K562 (cell line): Measurements from ENCODE around the gene AMELX. TPM values are rescaled to one million over a fixed set of nuclear protein-coding genes. Genes with fewer than 3 reads are reported as not detected.
A peak's percentile ranks its signal among the peaks of the same experiment; 100 is the strongest.

Experiments used
- CTCF ChIP-seq, 3 experiments: IDR thresholded peaks in 2 of 3; conservative IDR thresholded peaks in 1 of 3; 2 replicates each; pipeline ENCODE4 v1.5.1; 2011 to 2012; ENCODE audit warnings: low read length in 3 of 3, mild to moderate bottlenecking in 3 of 3, control low read depth in 2 of 3, improper control_type of control experiment in 1 of 3, inconsistent platforms in 1 of 3, low read depth in 1 of 3, mixed read lengths in 1 of 3, moderate library complexity in 1 of 3; ENCODE audit not compliant: insufficient read depth in 2 of 3
- ELF4 ChIP-seq: fragments of 450-650 bp; formaldehyde crosslinking; IDR thresholded peaks from 2 replicates; pipeline ENCODE4 v1.4.0; 2022; ENCODE audit warnings: missing genetic modification characterization
- MEIS2 ChIP-seq: fragments of 450-650 bp; IDR thresholded peaks from 2 replicates; pipeline ENCODE4 v1.6.1; 2014; ENCODE audit warnings: mild to moderate bottlenecking; ENCODE audit not compliant: partially characterized antibody
- PBX2 ChIP-seq, 2 experiments: IDR thresholded peaks in 1 of 2; conservative IDR thresholded peaks in 1 of 2; 2 replicates each; pipeline ENCODE4 v1.6.1; 2016; ENCODE audit warnings: low read depth in 2 of 2, mild to moderate bottlenecking in 1 of 2, missing compliant biosample characterization in 1 of 2, missing genetic modification characterization in 1 of 2, moderate library complexity in 1 of 2
- PPARD ChIP-seq: fragments of 250-450 bp; sonication (Bioruptor Pico); IDR thresholded peaks from 2 replicates; pipeline ENCODE4 v1.8.0; 2022; ENCODE audit warnings: inconsistent platforms, mild to moderate bottlenecking, moderate library complexity
- ZNF146 ChIP-seq: IDR thresholded peaks from one replicate; pipeline ENCODE4 v1.6.1; 2018; ENCODE audit warnings: missing compliant biosample characterization; ENCODE audit not compliant: unreplicated experiment
- ZNF263 ChIP-seq: sonication (generic); formaldehyde crosslinking; IDR thresholded peaks from 2 replicates; pipeline ENCODE4 v1.8.0; 2022; ENCODE audit warnings: mild to moderate bottlenecking, missing genetic modification reagents, borderline replicate concordance
- polyA plus RNA-seq, 8 experiments: library from polyadenylated mRNA; depleted of rRNA in 4 of 8; stranded (reverse) in 5 of 8; unstranded in 3 of 8; fragments of >200 nt; fragmentation: Nextera tagmentation in 2 of 8; fragmentation: Illumina TruSeq in 1 of 8; extraction: Ambion mirVana in 2 of 8; extraction: Trizol in 1 of 8; gene quantifications; 2 replicates each; pipeline versions ENCODE4 v1.2.1 to v1.2.3, GENCODE V29; 2011 to 2014; ENCODE audit warnings: inconsistent platforms in 1 of 8, missing spikeins in 1 of 8
- total RNA-seq, 7 experiments: library from RNA; depleted of rRNA in 6 of 7; stranded (reverse); fragments of >200 nt in 6 of 7; fragmentation: Illumina TruSeq in 2 of 7; extraction: Trizol in 2 of 7; gene quantifications; 2 replicates each; pipeline versions ENCODE4 v1.2.1 to v1.2.3, GENCODE V29; 2011 to 2021; ENCODE audit warnings: low replicate concordance in 1 of 7
- TF ChIP-seq, protein P1 (sequence below): fragments of 250-450 bp; sonication (Bioruptor Pico); IDR thresholded peaks from 2 replicates; pipeline ENCODE4 v1.8.0; 2021; ENCODE audit warnings: borderline replicate concordance, mild to moderate bottlenecking, moderate library complexity; ENCODE audit not compliant: poor library complexity, severe bottlenecking

AMELX gene
- total and polyA plus RNA-seq, 9 of the 15 experiments (the other 6 are each of a cell fraction or from before 2014, with no cell fraction given) = 0.22 TPM; not detected in 8

DNA sequence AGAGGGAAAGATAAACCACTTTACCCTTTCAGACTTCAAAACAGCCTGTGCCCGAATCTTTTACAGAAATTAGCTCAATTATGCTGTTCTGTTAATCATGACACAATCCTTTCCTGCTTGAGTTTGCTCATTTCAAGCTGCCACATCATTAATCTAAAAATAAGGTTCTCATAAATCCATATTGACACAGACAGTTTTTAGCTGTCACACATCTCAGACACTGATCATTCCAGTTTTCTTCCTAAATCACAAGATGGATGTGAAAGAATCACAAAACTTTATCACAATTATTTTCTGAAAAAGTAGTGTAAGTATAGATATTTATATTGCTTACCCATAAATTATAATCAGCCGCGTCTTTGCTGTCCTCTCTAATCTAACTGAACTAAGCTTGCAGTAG is 27.9 kb upstream of the AMELX start (continued):
- TF ChIP-seq ZNF263 (CRISPR knock-in tag) (no peak), PBX2 (CRISPR knock-in tag; IDR thresholded peaks at IDR 0.05; ENCODE audit: low read depth) (no peak), PBX2 (tag; conservative IDR thresholded peaks at IDR 0.05; ENCODE audit: low read depth) (peak; percentile 53), PPARD (no peak), ELF4 (CRISPR knock-in tag) (no peak), ZNF146 (CRISPR knock-in tag) (no peak), MEIS2 (peak; percentile 79), CTCF (IDR thresholded peaks at IDR 0.05 in 2 of 3, conservative IDR thresholded peaks at IDR 0.05 in 1 of 3; ENCODE audit: insufficient read depth in 2 of 3, low read depth in 1 of 3, low read length in 3 of 3) (no peak)
- TF ChIP-seq, protein P1, sequence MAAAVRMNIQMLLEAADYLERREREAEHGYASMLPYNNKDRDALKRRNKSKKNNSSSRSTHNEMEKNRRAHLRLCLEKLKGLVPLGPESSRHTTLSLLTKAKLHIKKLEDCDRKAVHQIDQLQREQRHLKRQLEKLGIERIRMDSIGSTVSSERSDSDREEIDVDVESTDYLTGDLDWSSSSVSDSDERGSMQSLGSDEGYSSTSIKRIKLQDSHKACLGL (CRISPR knock-in tag) = no peak
